Peyer's patch (tissue), 4 donors: ENCODE measurements around the gene SETD4. TPM values are rescaled to one million over a fixed set of nuclear protein-coding genes. Genes with fewer than 3 reads are reported as not detected.
A peak's percentile ranks its signal among the peaks of the same experiment; 100 is the strongest.

Experiments
- DNase-seq, 3 donors: peaks; one replicate each; pipeline ENCODE4 v3.0.0-alpha.2; 2017 to 2019
- H3K27ac ChIP-seq, 4 donors: fragments of 200-600 bp; sonication (generic); one replicate each; pipeline ENCODE4 v1.5.1; 2016 to 2019
- H3K27me3 ChIP-seq, 2 donors: fragments of 200-600 bp; sonication (generic); one replicate each; pipeline ENCODE4 v1.5.1; 2019
- H3K36me3 ChIP-seq, 3 donors: fragments of 200-600 bp; sonication (generic); one replicate each; pipeline ENCODE4 v1.5.1; 2016 to 2019
- H3K4me1 ChIP-seq, 4 donors: fragments of 200-600 bp; sonication (generic); one replicate each; pipeline ENCODE4 v1.5.1; 2016 to 2019
- H3K4me3 ChIP-seq, 4 donors: fragments of 200-600 bp; sonication (generic); 1 replicate in 3 of 4; 2 replicates in 1 of 4; pipeline ENCODE4 v1.5.1; 2016 to 2019; ENCODE audit warnings: mild to moderate bottlenecking in 1 of 4
- H3K9me3 ChIP-seq, 4 donors: fragments of 200-600 bp; sonication (generic); one replicate each; pipeline ENCODE4 v1.5.1; 2016 to 2019; ENCODE audit warnings: mild to moderate bottlenecking in 1 of 4
- POLR2A ChIP-seq, 2 donors: fragments of 450-650 bp; IDR thresholded peaks; one replicate each; pipeline ENCODE4 v1.5.1; 2017; ENCODE audit warnings: antibody characterized with exemption in 2 of 2, mild to moderate bottlenecking in 2 of 2, moderate library complexity in 2 of 2
- total RNA-seq, 4 donors: library from RNA; depleted of rRNA; stranded (reverse); fragments of >200 nt; gene quantifications; one replicate each; pipeline ENCODE4 v1.1.0, GENCODE V29; 2016
- TF ChIP-seq, protein P1 (sequence below), 6 experiments: fragments of 450-650 bp in 4 of 6; fragments of 200-600 bp in 2 of 6; sonication (generic) in 1 of 6; IDR thresholded peaks; one replicate each; pipeline ENCODE4 v1.5.1; 2017 to 2019; ENCODE audit warnings: antibody characterized with exemption in 6 of 6, mild to moderate bottlenecking in 3 of 6, moderate library complexity in 1 of 6

Gene SETD4
- total RNA-seq, 4 donors from 2014 or later: 37.1 to 73.2 (median 56.0) TPM

DNA sequence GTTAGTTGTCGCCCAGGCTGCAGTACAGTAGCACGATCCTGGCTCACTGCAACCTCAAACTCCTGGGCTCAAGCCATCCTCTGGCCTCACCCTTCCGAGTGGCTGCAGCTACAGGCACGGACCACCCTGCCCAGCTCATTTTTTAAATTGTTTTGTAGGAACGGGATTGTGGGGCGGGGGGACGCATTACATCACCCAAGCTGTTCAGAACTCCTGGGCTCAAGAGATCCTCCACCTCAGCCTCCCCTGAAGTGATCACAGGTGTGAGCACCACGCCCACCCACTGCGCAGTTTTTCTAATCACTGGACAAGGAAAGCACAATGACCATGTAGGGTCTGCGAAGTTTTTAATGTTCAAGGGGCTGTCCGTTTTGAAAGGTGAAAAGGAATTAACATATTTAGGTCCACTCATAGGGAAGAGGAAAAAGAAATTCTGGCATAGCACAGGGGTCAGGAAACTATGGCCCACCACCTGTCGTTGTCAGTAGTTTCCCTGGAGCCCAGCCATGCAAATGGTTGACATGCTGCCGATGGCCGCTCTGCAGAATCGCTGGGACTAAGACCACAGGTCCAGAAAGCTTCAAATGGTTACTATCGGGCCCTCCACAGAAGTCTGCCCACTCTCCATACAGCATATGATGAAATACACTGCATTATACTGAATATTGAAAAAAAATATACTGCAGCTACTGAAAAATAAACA, 26.0 kb downstream of the SETD4 start:
- H3K4me3 ChIP-seq: no peak overlapping the region
- no peak for TF ChIP-seq POLR2A (IDR thresholded peaks at IDR 0.05)
- TF ChIP-seq, protein P1, sequence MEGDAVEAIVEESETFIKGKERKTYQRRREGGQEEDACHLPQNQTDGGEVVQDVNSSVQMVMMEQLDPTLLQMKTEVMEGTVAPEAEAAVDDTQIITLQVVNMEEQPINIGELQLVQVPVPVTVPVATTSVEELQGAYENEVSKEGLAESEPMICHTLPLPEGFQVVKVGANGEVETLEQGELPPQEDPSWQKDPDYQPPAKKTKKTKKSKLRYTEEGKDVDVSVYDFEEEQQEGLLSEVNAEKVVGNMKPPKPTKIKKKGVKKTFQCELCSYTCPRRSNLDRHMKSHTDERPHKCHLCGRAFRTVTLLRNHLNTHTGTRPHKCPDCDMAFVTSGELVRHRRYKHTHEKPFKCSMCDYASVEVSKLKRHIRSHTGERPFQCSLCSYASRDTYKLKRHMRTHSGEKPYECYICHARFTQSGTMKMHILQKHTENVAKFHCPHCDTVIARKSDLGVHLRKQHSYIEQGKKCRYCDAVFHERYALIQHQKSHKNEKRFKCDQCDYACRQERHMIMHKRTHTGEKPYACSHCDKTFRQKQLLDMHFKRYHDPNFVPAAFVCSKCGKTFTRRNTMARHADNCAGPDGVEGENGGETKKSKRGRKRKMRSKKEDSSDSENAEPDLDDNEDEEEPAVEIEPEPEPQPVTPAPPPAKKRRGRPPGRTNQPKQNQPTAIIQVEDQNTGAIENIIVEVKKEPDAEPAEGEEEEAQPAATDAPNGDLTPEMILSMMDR (IDR thresholded peaks at IDR 0.05): no peak
- peaks cover 0 to 47% (median 0%) of the 10 kb centered on the region in 3 donors for H3K36me3 ChIP-seq

DNA sequence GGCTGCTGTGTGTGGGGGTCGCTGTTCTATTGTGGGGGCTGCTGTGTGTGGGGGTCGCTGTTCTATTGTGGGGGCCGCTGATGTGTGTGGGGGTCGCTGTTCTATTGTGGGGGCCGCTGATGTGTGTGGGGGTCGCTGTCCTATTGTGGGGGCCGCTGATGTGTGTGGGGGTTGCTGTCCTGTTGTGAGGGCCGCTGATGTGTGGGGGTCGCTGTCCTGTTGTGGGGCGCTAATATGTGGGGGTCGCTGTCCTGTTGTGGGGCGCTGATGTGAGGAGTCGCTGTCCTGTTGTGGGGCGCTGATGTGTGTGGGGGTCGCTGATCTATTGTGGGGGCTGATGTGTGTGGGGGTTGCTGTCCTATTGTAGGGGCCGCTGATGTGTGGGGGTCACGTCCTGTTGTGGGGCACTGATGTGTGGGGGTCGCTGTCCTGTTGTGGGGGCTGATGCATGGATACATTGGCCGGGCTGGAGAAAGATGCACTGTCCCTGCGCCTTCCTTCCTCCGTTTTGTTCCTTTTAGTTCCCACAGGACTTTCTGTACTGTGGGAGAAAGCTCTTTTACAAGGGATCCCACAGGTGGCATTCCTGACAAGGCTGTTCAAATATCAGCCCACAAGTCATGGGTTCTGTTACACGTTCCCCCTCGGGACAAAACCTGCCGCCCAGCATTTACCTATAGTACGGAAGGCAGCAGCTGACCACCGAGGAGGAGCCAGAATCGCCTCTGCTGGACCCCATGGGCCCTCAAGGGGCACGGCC, 27.5 kb downstream of the SETD4 start:
- H3K4me1 ChIP-seq: no peaks in the 10 kb centered on the region
- peaks cover 0 to 32% (median 0%) of the 10 kb centered on the region in 3 donors for H3K36me3 ChIP-seq
- no peak for DNase-seq
- H3K27ac ChIP-seq: no peak overlapping the region
- TF ChIP-seq POLR2A (IDR thresholded peaks at IDR 0.05): no peak
- H3K9me3 ChIP-seq: no peaks in the 10 kb centered on the region
- H3K4me3 ChIP-seq: no peak overlapping the region
- no peaks in the 10 kb centered on the region for H3K27me3 ChIP-seq

More for the DNA sequence above, 26.0 kb downstream of the SETD4 start:
- Histone ChIP-seq H3K27me3 (no peaks in the 10 kb centered on the region), H3K9me3 (no peaks in the 10 kb centered on the region), H3K4me1 (no peaks in the 10 kb centered on the region), H3K27ac (no peak overlapping the region)
- no peak for DNase-seq

DNA sequence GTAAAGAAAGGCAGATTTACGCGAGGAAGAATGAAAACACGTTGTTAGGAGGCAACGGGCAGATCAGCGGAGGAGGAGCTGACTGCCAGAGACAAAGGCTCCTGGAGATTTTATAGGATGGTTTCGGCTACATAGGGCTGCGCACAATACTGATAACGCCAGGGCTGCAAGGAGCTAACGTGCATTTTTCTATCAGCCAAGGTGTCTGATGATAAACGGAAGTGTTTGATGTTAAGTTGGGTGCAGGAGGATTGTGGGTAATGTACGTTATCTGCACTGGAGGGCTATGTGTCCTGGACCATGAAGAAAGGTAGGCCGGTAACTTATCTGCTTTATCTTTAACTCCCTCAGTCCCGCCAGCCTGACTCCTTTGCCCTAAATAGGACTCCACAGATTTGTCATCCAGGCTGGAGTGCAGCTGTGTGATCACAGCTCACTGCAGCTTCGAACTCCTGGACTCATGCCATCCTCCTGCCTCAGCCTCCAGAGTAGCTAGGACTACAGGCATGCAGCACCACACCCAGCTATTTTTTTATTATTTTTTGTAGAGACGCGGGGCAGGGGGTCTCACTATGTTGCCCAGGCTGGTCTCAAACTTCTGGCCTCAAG, 29.6 kb downstream of the SETD4 start:
- Histone ChIP-seq H3K9me3 (no peaks in the 10 kb centered on the region), H3K27me3 (no peaks in the 10 kb centered on the region), H3K4me3 (no peak overlapping the region), H3K36me3 (peaks cover 0 to 12% (median 0%) of the 10 kb centered on the region in 3 donors), H3K4me1 (no peaks in the 10 kb centered on the region), H3K27ac (no peak overlapping the region)
- no peak for DNase-seq
- no peak for TF ChIP-seq POLR2A (IDR thresholded peaks at IDR 0.05)
- TF ChIP-seq, protein P1 (IDR thresholded peaks at IDR 0.05): no peak

DNA sequence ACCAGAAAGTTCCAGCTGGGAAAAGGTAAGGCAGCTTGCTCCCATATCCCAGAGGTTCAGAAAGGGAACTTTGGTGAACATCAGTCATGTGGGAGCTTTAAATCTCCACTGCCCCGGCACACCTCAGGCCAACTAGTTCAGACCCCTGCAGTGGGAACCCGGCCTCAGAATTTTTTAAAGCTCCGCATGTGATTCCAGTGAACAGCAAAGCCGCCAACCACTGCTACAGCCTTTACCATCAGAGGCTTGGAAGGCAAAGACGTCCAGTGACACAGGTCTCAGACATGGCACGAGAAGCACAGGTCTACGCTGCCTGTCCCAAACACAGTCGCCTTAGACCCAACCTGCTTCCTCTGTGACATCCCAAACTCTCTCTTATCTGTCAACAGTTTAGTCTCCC, 31.0 kb downstream of the SETD4 start:
- TF ChIP-seq, protein P1 (IDR thresholded peaks at IDR 0.05): no peak
- no peak for TF ChIP-seq POLR2A (IDR thresholded peaks at IDR 0.05)
- Histone ChIP-seq H3K36me3 (peaks cover 0 to 1% (median 0%) of the 10 kb centered on the region in 3 donors), H3K27me3 (no peaks in the 10 kb centered on the region), H3K4me3 (no peak overlapping the region), H3K27ac (no peak overlapping the region), H3K9me3 (no peaks in the 10 kb centered on the region), H3K4me1 (no peaks in the 10 kb centered on the region)
- no peak for DNase-seq

DNA sequence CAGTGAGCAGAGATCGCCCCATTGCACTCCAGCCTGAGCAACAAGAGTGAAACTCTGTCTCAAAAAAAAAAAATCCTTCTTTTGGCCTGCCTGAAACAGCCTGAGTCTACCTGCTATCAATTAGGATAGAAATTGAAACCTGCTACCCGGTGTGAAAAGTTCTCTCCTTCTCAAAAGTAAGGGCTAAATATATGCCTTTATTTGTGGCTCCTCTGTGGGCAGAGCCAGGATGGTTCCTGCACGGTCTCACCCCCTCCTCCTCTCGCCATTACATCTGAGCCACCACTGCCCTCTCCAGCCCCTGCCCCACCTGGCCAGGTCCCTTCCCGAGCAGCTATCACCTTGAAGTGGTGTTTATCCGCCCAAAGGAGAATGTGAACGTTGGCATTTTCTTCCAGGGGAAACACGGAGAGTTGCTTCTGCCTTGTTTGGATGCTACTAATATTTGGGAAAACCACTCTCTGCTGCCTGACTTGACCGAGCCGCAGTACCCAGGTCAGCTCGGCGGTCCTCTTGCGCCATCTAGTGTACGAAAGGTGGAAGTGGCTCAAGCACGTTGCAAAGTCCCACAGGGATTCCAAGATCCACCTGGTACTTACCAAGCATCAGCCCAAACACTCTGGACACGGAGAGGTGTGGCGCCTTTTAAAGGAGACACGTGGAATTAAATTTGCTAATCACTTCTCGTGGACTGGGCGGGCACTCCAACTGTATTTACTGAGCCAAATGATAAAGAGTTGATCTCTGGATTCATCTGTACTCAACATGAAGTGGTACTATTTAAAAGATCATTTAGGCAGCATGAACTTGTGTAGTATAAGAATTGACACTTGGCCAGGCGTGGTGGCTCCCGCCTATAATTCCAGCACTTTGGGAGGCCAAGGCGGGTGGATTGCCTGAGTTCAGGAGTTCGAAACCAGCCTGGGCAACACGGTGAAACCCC, 31.9 kb downstream of the SETD4 start:
- no peaks in the 10 kb centered on the region for H3K4me1 ChIP-seq
- no peaks in the 10 kb centered on the region for H3K27me3 ChIP-seq
- no peaks in the 10 kb centered on the region for H3K9me3 ChIP-seq
- no peak for TF ChIP-seq POLR2A (IDR thresholded peaks at IDR 0.05)
- TF ChIP-seq, protein P1 (IDR thresholded peaks at IDR 0.05): peak; percentile 63 to 97 (median 89)
- H3K27ac ChIP-seq: no peak overlapping the region
- no peak overlapping the region for H3K4me3 ChIP-seq
- no peaks in the 10 kb centered on the region for H3K36me3 ChIP-seq
- DNase-seq: peak; percentile 57 to 91 (median 77)
